ENCODE measurements around the gene DSE. TPM values are rescaled to one million over a fixed set of nuclear protein-coding genes. Genes with fewer than 3 reads are reported as not detected.

Gene DSE
- total RNA-seq, 1 donor from 2014 or later: 32.5 TPM

- DNase-seq (ENCODE audit: low read depth): peak; percentile 37
Measured at GRCh38 chr6:116386581-116387299, 16.0 kb downstream of the DSE start.

GRCh38 chr6:116387374-116387773, 16.6 kb downstream of the DSE start:
- DNase-seq (ENCODE audit: low read depth): no peak

DNA sequence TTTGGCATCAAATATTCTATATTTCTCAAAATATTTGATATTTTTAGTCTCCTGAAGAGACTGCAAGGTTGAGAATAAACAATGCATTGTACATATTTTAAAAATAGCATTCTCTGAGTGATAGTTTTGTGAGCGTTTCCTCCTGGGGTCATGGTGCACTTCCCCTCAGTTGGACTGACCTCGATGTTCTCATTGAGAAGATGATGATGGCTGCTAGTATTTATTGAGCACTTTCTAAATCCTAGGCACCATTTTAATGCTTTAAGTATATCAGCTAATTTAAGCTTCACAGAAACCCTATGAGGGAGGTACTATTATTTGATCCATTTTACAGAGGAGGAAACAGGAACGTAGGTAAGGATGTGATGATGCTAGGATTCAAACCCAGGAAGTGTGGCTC, 18.2 kb downstream of the DSE start:
- DNase-seq (ENCODE audit: low read depth): no peak

- no peak for DNase-seq (ENCODE audit: low read depth)
Measured at GRCh38 chr6:116389357-116389756, 18.6 kb downstream of the DSE start.

DNA sequence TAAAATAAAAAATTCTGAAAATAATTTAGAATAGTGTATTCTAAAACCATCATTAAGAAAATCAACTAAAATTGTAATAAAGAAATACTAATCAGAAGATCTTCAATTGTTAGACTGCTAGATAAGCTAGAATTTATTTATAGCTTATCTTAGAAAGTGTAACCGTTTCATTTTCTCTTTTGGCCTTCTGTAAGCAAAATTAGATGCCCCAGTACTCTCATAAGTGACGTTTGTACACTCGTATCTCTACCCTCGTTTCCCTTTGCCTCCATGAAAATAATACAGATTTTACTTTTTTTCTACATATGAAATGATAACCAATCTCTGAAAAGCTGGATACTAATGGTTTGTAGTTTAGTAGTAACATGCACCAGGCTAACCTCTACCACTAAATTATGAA, 19.8 kb downstream of the DSE start:
- DNase-seq (ENCODE audit: low read depth): no peak

GRCh38 chr6:116392132-116393013, 21.6 kb downstream of the DSE start:
- DNase-seq (ENCODE audit: low read depth): no peak

GRCh38 chr6:116393430-116393829, 22.7 kb downstream of the DSE start:
- DNase-seq (ENCODE audit: low read depth): no peak

- DNase-seq (ENCODE audit: low read depth): no peak
Measured at GRCh38 chr6:116395647-116396046, 24.9 kb downstream of the DSE start.

- DNase-seq (ENCODE audit: low read depth): no peak
Measured at GRCh38 chr6:116396441-116396840, 25.7 kb downstream of the DSE start.

GRCh38 chr6:116397914-116398313, 27.2 kb downstream of the DSE start:
- DNase-seq (ENCODE audit: low read depth): no peak

- DNase-seq (ENCODE audit: low read depth): peak; percentile 40
Measured at GRCh38 chr6:116398316-116399010, 27.7 kb downstream of the DSE start.

GRCh38 chr6:116399287-116399686, 28.5 kb downstream of the DSE start:
- no peak for DNase-seq (ENCODE audit: low read depth)

DNA sequence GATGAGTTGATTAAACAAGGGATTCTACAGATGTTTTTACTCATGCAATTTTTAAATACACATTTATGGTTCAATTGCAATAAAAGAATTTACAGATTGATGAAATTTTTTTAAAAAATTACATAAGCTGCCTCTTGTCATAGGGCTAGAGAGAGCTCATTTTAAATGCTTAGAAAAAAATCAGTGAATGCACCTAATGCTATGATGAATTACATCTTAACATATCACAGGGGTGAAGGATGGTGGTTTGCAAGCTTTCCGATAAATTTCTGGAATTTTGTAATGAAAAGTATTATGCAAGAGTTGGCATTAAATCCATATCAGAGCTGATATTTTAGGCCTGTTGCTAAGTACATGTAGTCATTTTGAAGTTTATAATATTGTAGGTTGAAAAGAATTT, 29.6 kb downstream of the DSE start:
- no peak for DNase-seq (ENCODE audit: low read depth)

DNA sequence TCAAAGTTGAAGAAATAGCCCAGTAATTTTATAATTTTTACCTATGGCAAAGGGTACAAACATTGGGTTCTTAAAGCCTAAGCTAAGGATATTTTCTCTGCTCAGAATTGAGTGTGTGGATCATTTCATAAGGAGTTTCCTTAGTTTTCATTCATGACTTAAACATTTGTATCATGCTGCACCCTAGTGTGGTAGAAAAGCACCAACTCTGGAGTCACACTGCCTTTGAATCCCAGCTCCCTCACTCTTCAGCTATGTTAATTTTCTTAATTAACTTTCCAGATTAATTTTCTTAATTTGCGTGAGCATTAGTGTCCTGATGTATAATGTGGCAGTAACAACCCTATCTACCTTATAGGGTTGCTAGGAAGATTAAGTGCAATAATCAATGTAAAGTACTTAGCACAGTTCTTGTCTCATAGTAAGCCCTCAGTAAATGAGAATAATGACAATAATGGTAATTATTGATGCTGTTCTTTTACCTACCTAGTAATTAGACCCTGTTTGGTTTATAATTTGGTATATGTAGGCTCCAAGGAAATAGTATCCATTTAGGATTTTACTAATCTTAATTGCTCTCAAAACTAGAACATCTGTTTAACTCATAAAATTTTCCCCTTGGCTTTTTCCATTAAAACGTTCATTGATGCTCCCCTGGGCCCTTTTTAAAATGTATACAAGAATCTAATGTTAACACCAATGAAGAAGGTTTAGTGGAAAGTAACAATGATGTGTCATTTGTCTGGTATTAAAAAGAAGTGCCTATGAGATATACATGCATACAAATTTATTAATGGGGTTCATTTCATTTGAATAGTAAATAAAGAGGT, 31.6 kb downstream of the DSE start:
- DNase-seq (ENCODE audit: low read depth): no peak

- no peak for DNase-seq (ENCODE audit: low read depth)
Measured at GRCh38 chr6:116403205-116403604, 32.5 kb downstream of the DSE start.

GRCh38 chr6:116404696-116405095, 33.9 kb downstream of the DSE start:
- DNase-seq (ENCODE audit: low read depth): no peak

DNA sequence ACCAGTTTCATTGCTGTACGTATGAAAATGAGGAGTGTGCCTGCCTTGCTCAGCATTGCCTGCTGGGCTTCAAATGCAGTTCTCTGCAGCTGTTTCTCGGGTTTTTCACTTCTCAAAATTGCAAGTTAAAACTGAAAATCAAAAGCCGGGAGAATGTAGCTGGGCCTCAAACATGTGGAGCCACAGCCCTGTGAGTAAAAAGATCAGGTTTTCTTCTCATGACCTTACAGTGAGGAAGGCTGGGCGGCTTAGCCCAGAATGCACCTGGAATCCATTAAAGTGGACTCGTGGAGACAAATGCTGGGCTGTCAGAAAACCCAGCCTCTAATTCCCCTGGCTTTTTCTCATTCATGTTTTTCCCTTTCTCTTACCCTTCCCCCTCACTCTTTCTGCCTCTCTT, 34.4 kb downstream of the DSE start:
- peak; percentile 59 for DNase-seq (ENCODE audit: low read depth)

DNA sequence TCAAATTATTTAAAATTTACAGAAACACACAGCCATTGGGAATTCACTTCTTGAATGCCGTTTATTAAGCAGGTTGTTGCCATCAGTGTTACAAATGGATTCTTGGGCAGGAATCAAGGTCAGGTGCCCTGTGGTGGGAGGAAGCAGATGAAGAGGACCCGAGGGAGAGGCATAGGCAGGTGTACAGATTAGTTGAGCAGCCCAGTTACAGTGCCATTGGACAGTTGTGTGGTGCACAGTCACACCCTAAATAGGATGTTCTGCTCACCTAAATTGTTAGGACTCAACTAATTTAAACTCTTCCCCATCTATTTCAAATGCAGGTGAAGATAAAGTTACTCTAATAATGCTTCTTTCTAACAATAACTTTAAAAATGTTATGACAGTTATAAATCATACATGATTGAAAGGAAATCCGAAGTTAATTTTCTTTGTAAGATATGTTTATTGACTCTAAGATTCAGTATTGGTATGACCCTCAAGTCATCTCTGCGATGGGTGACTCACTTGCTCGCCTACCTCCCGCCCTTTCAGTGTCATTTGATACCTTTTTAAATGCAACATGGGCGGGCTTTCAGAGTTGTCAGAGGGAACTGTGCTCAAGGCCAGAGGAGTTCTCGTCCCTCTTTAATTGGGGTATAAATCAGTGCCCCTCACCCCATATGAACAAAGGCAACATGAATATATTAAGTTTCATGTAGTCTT, 35.1 kb downstream of the DSE start:
- DNase-seq (ENCODE audit: low read depth): peak; percentile 53

- DNase-seq (ENCODE audit: low read depth): peak; percentile 47
Measured at GRCh38 chr6:116406678-116407345, 36.1 kb downstream of the DSE start.

DNA sequence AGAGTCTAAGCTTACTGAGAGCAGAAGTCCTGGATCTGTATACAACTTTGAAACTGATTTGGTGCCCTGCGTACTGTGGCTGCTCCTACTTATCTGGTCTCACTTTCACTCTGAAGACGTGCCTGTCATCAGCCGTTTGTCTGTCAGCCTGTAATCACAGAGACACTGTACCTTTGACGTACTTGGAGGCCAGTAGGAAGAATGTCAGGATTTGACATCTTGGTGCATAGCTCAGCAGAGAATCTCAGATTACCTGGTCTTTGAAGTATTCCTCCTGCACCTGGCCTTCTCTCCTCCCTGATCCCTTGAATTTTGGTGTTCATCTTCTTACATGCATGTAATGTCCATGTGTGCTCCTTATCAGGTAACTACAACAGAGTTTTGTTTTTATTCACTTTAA, 37.7 kb downstream of the DSE start:
- DNase-seq (ENCODE audit: low read depth): no peak

Measured in myocyte (in vitro differentiated cells).